NCI-H82 (cell line): Measurements from ENCODE around the gene GPRC5B.

ENCODE experiments used
- DNase-seq: peaks from one replicate; lab custom pipeline; 2025; lab: John Stamatoyannopoulos, UW

The GPRC5B gene

DNA sequence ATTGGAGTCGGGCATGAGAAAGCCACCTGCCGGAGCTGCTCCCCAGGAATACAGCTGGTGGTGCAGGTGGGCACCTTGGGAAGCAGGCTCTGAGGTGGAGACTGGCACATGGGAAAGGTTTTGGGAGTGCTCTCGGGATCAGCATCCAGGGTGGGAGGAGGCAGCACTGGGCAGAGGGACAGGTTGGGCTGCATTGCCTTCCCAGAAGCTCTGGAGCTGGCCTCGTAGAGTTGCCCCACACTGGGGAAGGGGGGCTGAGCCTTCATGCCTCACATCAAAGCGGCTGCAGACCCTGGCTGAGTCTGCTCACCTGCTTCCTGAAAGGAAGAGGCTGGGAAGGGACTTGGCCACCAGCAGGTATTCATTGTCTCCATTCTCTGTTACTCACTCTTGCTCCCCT is 13.5 kb upstream of the GPRC5B start:
- no peak for DNase-seq

DNA sequence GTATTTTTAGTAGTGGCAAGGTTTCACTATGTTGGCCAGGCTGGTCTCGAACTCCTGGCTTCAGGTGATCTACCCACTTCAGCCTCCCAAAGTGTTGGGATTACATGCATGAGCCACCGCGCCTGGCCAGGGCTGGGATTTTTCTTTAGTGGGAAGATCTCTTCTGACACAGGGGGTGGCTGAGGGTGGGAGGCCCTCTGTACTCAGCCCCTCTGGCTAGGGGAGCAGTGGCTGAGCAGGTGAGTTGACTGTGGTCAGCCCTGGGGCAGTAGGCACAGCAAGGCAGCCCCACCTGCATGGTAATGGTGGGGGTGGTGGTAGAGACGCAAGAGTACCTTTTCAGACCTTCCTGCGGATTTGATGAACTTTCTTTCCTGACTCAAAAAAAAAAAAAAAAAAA is 12.3 kb upstream of the GPRC5B start:
- no peak for DNase-seq

DNA sequence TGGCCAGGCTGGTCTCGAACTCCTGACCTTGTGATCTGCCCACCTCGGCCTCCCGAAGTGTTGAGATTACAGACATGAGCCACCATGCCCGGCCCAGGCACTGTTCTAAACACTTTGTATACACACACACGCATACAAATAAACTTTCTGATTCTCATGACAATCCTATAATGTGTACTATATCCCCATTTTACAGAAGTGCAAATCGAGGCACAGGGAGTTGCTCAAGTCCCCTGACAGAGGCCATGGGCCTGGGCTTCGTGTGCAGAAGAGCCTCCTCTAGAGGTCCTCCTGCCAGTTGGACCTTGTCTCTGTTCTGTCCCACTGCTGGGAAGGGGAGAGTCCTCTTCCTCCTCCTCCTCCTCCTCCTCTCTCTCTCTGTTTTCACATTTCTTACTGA is 9.9 kb upstream of the GPRC5B start:
- no peak for DNase-seq

DNA sequence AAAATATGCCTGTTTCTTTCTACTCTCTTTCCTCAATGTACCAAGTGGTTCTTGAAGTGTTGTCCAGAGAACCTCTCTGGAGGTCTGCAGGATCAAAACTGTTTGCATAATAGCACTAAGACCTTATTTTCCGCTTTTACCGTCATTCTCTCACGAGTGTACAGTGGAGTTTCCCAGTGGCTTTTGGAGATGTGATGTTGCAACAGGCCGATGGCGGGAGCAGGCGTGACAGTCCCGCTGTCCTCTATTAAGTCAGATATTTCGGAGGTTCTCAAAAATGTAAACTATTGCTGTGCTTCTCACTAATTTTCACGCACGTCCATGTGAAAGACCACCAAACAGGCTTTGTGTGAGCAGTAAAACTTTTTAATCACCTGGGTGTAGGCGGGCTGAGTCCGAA is 8.3 kb upstream of the GPRC5B start:
- DNase-seq = no peak

DNA sequence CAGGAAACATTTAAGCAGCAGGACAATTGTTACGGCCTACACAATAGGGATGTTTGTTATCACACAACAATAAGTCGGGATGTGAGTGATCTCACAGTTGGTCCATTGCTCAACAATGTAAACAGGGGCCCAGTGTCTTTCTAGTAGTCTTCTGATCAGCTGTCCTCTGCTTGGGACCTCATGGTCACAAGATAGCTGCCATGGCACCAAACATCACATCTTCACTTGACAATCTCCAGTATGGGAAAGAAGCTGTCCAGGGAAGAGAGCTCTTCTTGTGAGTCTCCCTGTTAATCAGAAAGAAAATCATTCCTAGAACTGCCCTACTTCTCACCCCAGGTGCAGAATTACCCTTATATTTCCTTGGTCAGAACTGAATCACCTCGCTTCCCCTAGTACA is 6.3 kb upstream of the GPRC5B start:
- DNase-seq = no peak

DNA sequence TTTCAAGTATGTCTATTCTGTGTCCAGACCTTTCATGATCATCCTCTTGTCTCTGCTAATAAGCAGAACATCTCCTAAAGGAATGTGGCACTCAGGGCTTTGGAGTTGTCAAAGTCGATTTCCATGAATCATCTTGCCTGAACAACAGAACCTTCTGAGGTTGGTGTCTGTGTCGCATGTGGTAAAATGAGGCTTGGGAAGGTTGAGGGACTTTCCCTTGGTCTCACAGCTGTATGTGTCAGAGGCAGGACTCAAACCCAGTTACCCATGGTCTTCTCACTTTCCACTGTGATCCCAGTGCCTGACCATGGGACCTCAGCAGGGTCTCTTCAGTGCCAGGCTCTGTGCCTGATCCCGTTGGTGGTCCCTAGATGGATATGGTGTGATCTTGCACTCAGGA is 4.2 kb upstream of the GPRC5B start:
- DNase-seq = no peak

DNA sequence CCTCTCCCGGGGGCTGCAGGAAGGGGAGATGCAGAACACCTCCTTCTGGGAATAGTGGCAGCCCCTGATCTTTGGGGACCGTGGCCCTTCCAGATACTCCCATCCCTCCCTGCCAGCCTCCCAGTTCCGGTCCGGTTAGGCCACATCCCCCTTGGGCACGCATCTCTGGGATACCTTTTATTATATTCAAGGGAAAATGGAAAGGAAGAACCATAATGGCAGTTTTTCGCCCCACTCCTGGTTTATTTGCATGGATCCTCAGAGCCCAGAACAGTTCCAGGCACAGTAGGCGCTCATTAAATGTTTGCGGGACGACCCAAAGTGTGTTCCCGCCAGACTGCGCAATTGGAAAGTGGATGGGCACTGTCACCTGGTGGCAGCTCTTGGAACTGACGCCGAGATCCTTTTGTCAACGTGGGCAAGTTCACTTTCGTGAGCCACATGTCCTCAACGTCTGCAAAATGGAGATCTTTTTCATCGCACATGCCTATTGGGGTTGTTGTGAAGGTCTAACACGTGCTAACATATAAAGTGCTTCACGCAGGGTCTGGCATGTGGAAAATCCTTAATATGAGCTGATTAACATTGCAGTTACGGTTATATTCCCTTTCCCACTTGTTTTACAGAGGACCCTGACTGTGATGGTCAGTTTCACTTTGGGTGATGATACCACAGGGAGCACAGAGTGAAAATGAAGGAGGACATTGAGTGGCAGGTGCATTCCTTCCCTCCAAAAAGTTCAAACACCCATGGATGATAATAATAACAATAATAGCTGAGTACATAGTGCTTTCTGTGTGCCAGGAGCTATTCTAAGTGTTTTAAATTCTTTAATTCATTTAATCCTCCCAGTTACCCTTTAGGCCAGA is 1.7 kb upstream of the GPRC5B start:
- DNase-seq = peak; percentile 80

DNA sequence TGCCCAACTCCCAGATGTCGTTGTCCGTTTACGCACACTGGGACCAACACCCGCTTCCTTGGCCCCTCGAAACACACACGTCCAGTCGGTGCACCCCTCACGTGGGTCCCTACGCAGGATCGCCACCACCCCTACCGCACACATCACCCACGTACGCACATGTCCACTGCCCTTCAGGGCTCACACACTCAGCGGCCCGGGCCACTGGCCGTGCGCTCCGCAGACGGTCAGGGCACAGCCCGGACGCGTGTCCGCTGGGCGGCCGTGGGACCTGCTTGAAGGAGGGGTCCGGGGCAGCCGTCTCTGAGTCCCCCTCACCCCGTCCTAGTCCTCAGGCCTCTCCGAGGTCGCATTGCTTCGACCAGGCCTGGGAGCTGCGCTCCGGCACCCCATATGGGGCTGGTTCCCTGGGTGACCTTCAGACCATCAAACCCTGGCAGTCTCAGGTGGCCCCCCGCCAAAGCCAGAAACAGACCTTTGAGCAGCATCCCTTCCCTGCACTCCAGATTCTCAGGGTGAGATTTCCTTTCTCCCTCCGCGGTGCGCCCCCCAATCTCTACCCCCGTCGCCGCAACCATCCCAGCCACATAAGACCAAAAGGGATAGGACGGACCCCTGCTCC is 914 bp upstream of the GPRC5B start:
- no peak for DNase-seq

DNA sequence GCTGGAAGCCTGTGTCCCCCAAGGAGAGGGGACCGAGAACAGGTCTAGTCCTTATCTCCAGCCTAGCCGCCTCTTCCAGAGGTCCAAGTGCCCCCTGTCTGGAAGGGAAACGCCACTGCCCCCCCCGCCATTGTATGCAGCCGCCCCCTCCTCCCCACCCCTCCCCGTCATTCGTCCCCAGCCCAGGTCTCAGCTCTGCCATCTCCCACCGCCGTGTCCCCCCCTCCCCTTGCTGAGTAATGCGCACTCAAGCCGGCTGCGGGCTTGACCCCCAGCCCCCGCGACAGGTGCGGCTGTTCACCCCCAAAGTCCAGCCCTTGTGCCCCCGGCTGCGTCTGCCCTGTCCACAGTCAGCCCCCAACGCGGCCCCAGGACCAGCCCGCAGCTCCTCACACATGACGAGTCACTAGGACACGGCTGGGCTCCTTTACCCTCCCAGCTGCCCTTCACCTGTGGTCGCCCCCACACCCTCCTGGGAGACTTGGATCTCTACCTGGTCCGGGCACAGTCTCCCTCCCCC is 622 bp downstream of the GPRC5B start:
- DNase-seq = peak; percentile 48

DNA sequence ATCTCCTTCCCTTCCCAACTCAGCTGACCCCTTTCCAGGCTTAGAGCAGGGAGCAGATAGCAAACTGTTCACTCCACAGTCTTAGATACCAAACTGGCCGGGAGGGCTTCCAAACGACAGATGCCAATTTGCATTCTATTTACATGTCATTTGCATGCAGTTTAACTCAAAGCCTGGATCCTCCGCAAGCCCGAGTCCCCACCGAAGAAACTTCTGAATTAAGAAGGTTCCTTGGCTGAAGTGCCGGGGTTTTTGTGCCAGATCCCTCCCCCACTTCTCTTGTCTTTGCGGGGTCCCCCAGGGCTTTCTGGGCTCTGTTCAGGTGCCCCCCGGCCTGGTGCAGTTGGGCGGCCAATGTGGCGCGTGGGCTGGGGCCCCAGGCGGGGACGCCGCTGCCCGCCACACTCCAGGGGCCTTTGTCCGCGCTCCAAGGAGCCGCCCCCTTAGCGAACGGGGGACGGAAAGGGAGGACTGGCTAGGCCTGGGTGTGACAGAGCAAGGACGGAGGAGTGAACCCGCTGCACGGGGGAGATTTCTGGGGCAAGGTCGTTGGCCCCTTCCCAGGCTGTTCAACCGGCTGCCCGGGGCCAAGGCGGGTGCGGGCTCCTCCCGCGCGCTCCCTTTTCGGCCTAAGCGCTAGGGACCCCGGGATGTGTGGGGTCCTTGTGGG is 1.2 kb downstream of the GPRC5B start:
- DNase-seq = peak; percentile 53

DNA sequence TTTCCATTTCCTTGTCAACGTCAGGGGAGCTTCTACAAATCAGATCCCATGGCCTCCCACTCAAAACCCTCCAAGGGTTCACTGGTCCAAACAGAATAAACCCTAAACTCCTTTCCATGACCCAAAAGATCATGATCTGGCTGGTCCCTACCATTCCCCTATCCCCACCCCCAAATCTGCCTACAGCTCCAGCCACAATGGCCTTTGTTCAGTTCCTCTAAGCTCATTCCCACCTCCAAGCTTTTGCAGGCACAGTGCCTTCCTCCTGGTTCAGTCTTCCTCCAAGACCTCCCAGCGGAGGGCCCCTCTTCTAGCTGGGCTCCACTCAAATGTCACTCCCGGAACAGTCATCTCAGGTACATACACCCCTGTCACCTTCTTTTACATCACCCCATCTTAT is 2.0 kb downstream of the GPRC5B start:
- DNase-seq = peak; percentile 9

DNA sequence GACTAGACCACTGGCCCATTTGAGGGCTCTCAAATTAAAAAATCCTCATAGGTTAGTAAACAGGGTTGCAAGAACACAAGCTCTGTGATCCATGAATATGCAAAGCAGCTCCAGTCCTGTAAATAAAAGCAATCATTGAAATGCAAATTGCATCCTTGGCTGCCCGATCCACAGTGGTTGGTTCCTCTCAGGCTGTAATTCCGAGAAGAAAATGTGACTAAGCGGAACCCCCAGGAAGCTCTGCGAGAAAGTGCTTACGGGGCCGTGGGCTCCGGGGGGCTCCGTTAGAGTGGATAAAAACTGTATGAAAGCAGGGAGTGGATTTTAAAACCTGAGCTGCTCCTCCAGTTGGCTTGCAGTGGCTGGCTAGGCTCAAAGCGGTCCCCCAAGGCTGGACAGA is 2.5 kb downstream of the GPRC5B start:
- no peak for DNase-seq

DNA sequence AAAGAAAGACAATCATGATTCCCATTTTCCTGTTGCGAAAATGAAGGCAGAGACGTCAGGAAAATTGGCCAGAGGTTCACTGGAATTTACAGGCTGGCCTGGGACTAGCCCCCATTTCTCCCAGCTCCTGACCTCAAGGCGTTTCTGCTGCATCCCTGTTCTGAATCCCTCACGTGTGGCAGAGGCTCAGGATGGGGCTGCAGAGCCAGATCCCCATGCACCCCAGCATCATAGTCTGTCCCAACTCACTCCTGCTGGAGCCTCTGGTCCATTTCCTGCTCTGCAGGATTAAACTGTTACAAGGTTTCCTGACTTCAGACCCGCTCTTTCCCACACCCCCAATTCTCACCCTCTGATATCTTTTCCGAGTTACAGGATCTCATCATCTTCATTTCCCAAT is 2.9 kb downstream of the GPRC5B start:
- DNase-seq = no peak

DNA sequence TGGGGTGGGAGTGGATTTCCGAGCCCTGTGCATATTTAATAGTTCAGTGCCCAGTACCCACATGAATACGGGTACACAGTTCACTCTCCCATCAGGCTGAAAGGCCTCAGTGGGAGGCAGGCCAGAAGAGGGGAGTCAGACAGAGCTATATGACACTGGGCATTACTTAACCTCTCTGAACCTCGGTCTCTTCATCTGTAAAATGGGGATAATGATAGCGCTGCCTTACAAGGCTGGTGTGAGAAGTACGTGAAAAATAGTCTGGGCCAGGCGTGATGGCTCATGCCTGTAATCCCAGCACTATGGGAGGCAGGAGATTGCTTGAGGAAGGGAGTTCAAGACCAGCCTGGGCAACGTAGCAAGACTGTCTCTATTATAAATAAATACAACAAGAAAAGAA is 3.6 kb downstream of the GPRC5B start:
- DNase-seq = no peak

DNA sequence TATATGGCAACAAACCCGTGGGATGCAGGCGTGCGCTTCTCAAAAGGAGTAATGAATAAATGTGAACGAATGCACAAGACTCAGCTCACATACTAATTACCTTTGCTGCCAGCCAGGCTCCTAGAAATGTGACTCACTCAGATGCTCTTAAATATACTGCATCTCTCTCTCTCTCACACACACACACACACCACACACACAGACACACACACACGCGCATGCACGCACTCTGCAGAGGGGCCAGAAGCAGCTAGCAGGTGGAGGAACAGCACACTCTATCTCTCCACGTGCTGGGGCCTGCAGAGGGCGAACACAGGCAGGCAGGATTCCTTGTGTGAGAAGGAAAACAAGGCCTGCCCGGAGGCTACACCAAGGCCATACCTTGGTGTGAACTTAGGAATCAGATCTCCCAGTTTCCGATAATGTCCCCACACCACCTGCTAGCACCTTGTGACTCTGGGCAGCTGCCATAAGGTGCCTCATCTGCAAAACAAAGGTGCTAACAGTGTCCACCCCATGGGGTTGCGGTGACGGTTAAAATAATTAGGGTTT is 5.3 kb downstream of the GPRC5B start:
- DNase-seq = peak; percentile 50

DNA sequence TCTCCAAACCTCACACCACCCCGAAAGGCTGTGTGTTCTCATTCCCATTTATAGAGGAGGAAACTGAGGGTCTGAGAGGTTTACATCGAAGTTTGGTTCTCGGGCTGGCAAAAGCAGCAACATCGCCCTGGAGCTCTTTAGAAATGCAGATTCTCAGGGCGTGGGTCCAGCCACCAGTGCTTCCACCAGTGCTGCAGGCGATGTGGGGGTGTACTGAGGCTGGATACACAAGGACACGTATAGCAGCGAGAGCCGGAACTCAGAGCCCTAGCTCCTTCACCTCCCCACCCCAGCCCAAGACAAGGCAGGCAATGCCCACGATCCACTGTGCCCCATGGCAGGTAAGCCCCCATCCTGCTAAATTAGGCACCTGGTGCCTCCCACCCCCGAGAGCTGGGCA is 5.9 kb downstream of the GPRC5B start:
- no peak for DNase-seq

DNA sequence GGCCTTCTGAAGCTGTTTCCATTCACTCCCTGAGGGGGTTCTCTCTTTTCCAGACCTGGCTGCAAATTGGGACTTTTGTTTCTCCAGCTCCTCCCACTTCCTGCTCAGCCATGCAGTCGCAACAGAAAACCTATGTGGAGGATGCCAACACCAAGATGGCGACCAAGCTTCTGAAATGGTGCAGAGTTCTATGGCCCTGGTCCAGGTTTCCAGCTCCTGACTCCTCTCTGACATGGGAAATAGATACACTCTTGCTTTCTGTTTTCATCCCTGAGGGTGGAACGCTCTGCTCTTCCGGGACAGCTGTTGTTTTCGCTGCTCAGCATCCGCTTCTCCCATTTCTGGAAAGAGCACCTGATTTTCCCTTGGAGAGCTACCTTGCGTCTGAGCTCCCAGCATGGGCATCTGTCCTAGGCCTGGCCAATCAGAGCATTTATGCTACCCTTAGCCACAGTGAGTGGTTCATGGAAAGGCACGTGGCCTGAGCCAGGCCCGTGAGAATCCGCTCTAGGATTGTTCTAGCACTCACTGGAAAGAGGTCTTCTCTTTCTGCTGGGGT is 8.1 kb downstream of the GPRC5B start:
- DNase-seq = no peak

DNA sequence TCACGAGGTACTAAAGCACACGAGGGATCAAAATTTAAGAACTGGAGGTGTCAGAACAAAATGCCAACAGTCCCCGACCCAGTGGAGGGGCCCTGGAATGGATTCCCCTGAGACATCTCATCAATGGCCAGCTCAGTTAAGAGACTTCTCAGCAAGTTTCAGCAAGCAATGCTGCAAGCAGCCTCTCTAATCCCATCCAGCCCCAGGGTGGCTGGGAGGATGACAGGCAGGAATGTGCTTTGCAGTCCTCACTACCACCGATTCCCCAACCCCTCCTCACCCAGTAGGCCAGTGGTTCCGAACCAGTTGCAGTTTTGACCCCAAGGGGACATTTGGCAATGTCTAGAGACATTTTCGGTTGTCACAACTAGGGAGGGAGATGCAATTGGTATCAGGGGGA is 8.7 kb downstream of the GPRC5B start:
- peak; percentile 10 for DNase-seq

DNA sequence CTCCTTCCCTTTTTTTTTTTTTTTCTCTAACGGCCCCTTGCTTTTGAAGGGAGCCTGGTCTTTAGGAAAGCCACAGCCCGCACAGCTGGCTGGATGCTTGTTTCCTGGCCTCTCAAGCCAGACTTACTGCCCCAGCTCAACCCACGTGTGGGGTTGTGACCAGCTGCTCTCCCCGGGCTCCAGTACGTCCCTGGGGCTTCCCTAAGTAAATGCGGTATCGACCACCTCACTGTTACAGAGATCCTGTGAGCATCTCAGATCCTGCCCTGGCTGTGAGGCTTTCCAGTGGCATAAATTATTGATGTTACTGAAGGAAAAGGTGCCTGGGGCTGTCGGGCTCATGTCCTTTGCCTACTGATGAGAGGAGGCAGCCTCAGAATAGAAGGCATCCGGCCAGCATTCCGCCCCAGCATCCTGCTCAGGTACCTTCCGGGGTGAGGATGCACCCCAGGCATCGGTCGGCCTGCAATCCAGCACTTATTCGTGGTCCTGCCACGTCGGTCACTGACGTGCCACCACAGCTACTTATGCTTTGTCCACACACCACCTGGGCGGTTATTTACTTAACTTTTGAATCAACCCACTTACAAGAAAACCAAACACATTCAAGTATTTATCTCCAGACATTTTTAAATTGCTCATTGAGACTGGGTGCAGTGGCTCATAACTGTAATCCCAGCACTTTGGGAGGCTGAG is 9.6 kb downstream of the GPRC5B start:
- DNase-seq = peak; percentile 46

DNA sequence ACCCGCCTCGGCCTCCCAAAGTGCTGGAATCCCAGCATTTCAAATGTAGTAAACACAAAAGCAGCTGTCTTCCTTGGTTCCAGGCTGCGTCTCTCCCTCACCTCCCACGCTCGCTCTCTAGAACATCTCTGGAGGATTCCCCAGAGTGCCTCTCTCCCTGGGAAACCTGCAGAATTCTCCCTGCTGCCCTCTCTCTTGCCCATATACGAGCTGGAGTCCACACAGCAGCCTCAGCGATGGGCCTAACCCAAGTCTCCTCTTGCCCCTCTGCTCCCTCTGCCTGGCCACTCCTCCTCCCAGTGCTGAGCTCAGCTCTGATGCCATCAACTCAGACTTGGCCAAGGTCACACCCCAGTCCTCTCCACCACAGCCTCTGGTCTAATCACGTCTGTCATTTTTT is 10.6 kb downstream of the GPRC5B start:
- no peak for DNase-seq

DNA sequence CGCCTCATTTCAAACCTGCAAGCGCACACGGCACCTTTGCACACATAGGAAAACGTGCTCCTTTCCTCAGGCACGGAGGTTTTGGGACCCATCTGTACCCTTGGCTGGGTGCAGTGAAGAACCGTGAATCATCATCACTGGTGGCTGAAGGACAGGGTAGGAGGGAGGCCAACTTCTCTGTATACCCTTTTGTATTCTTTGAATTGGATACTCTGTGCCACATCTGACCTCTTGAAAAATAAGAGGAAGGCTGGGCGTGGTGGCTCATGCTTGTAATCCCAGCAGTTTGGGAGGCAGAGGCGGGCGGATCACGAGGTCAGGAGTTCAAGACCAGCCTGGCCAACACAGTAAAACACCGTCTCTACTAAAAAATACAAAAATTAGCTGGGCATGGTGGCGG is 11.7 kb downstream of the GPRC5B start:
- DNase-seq = no peak
